Stimulated activated CD4-positive, alpha-beta T cell treated with anti-CD3 and anti-CD28 coated beads, TNF-alpha, amount 100 ng/mL, for 24 hours (primary cell): Measurements from ENCODE around the gene SLC52A3.

Experiments
- DNase-seq, 3 experiments: peaks; one replicate each; pipeline ENCODE4 v3.0.0-alpha.2; 2020; ENCODE audit warnings: low read depth in 3 of 3

SLC52A3 gene

GRCh38 chr20:766906-767305 lies 1.4 kb downstream of the SLC52A3 start:
- no peak for DNase-seq

DNA sequence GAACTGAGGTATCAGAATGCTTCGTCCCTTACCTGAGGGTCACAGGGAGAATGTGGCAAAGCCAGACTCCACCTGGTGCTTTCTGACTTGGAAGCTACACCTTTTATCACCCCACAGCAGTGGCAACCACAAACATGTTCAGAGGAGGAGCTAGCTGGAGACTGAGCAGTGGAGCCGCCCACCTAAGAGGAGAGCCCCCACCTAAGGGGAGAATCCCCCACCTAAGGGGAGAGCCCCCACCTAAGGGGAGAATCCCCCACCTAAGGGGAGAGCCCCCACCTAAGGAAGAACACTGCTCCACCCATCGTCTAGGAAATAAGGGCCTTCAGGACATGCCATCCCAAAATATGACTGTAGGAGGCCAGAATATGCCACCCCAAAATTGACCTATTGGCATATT lies 4.0 kb downstream of the SLC52A3 start:
- DNase-seq: no peak

DNA sequence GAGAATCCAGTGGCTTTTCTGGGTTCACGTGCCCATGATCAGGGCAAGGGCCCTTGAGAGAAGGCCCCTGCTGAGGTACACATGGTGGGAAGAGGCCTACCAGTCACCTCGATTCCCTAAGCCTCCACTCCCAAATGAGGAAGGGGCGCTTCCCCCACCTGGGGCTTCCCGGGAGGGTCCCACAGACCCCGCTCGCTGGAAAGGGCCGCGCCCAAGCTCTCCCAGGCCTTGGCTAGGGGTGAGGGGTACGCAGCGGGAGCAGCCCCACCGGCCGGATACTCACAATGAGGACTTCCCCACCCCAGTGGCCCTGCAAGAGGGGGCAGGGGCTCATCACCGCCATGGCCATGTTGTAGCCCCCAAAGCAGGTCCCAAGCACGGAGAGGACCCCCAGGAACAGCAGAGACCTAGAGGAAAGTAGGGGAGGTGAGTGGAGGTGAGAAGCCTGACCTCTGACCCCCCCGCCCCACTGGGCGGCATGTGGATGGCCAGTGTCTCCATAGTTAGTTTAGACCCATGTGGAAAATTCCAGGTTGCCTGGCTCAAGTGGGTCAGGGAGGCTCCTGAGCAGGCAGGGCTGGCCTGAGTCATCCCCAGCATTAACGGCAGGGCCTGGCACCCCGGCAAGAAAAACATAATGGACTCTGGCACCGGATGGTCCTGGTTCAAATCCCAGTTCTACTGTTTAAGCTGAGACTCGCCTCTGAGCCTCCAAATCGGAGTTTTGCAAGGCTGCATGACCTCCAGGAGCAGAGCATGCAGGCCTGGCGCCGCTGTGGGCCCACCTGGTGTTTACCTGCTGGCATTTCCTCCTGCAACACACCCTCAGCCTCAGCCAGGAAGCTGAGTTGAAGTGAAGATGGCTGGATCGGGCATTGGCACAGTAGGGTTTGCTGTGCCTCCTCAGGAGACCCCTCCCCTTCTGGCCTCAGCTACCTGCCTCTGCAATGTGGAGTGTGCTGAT lies 6.6 kb downstream of the SLC52A3 start:
- DNase-seq: no peak

- peak in 2 of 3 experiments; percentile 11 to 29 for DNase-seq
Measured at GRCh38 chr20:760751-761417, 7.4 kb downstream of the SLC52A3 start.

- DNase-seq: no peak
Measured at GRCh38 chr20:757506-757905, 10.8 kb downstream of the SLC52A3 start.

DNA sequence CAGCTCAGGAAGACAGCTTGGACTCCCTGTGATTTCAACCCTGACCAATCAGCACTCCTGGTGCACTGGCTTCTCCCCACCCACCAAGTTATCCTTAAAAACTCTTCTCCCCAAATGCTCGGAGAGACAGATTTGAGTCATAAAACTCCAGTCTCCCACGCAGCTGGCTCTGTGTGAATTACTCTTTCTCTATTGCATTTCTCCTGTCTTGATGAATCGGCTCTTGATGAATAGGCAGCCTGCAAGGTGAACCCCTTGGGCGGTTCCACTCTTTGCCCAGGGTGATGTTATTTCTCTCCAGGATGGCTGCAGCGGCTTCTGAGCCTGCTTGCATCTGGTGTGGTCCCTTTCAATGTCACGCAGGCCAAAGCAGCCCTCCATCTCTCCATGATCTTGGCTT lies 12.4 kb downstream of the SLC52A3 start:
- no peak for DNase-seq

DNA sequence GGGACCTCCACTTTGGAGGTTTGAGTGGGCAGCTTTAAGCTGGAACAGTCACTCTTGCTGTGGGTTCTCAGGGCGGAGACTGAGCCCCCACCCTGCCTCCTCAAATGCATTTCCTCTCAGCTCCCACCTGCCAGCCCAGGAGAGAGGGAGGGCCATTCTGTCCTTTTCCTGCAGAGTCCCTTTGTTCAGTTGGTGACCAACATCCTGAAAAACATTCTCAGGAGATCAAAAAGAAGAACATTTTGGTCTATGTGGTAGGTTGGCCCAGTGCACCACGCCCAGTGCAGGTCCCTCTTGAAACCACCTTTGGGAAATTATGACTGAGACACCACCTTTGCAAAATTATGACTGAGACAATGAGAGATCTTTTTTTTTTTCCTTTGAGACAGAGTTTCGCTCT lies 13.4 kb downstream of the SLC52A3 start:
- DNase-seq: no peak

DNA sequence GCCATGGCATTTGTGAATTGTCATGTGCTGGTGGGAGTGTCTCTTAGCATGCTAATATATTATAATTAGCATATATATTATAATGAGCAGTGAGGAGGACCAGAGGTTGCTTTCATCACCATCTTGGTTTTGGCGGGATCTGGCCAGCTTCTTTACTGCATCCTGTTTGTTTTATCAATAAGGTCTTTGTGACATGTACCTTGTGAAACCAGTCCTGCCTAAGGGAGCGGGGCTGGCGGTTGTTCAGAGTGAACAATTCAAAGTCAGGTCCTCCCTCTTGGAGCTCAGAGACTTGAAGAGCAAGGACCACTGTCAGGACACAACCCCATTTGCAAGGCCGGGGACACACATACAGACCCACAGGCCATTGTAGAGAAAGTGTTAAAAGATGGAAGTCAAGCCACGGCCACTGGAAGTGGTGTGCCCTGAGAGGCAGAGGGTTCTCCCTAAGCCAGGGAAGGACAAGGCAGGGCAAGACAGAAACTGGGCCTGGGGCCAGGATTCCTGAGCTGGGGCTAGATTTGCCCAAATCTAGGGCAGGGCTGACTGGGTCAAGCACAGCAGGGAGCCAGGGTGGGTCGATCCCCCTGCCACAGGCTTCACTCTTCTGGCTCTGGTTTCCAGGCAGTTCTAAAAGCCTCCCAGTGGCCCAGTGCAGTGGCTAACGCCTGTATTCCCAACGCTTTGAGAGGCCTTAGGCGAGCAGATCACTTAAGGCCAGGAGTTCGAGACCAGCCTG lies 14.2 kb downstream of the SLC52A3 start:
- DNase-seq: no peak

- no peak for DNase-seq
Measured at GRCh38 chr20:753136-753535, 15.2 kb downstream of the SLC52A3 start.

DNA sequence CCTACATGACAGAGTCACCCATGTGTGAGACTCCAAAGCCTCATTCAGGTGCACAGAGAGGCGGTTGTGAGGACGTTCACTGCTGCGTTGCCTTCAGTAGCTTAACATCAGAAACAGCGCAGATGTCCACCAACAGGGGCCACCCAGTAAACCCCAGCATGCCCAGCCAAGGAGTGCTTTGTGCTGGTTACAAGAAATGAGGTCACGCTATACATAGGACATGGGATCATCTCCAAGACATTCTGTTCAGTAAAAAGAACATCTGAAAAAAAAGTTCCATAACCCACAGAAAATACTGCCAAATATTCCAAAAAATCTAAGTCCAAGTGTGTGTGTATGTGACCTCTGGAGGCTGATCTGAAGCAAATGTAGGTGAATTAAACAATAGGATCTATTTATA lies 16.0 kb downstream of the SLC52A3 start:
- DNase-seq: no peak

GRCh38 chr20:751761-752160 lies 16.5 kb downstream of the SLC52A3 start:
- DNase-seq: no peak

DNA sequence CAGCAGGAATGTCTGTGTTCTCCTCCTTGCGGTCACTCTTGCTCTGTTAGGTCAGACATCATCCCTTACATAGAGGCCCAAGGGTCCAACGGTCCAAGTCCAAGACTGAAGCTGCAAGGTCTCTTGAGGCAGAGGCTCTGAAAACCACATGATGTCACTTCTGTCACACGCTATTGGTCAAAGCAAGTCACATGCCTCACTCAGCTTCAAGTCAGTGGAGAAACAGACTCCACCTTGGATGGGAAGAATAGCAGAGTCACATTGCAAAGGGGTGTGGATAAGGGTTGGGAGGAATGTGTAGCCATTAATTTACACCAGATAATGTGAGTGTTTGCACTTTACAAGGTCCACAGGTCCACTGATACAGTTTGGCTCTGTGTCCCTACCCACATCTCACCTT lies 17.5 kb downstream of the SLC52A3 start:
- DNase-seq: no peak

DNA sequence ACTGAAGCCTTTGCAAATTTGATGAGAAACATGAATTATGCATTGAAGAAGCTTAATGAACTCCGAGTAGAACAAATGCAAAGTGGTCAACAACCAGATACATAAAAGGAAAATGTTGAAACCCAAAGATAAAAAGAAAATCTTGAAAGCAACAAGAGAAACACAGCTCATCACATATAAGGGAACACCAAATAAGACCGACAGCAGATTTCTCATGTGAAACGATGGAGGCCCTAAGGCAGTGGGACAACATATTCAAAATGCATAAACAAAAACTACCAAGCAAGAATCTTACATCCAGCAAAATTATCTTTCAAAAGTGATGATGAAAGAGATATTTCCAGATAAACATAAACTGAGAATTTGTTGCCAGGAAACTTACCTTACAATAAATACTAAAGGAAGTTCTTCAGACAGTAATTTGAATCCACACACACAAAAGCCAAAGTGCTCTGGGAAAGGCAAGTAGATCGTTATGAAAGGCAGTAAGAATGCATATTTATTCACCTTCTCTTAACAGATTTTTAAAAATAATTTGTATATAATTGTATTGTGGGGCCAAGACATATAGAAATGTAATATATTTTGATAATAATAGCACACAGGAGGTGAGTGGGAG lies 22.5 kb downstream of the SLC52A3 start:
- no peak for DNase-seq

DNA sequence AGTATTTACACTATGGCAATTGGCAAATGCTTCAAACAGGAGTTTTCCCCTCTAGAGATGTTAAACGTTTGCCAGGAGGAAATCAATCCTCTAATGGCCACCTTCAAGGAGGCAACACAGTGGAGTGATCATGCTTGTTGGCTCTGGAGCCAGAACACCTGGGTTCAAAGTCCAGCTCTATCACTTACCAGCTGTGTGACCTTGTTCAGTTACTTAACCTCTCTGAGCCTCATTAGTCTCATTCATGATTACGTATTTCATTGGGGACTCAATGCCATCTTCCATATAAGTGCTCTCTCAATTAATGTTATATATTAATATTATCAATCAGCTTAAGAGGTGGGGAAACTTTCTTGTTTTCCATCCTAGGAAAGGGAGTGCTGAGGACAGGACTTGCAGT lies 26.1 kb downstream of the SLC52A3 start:
- no peak for DNase-seq

DNA sequence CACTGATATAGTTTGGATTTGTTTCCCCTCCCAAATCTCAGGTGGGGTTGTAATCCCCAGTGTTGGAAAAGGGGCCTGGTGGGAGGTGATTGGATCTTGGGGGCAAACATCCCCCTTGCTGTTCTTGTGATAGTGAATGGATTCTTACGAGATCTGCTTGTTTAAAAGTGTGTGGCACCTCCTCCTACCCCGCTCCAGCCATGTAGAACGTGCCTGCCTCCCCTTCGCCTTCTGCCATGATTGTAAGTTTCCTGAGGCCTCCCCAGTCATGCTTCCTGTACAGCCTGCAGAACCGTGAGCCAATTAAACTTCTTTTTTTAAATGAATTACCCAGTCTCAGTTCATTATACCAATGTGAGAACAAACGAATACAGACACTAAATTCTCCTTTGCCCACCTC lies 26.7 kb downstream of the SLC52A3 start:
- DNase-seq: no peak

- DNase-seq: no peak
Measured at GRCh38 chr20:740162-740561, 28.1 kb downstream of the SLC52A3 start.

GRCh38 chr20:739736-740135 lies 28.6 kb downstream of the SLC52A3 start:
- DNase-seq: no peak

- DNase-seq: no peak
Measured at GRCh38 chr20:733861-734260, 34.4 kb downstream of the SLC52A3 start.

- DNase-seq: no peak
Measured at GRCh38 chr20:732727-733126, 35.6 kb downstream of the SLC52A3 start.

- DNase-seq: no peak
Measured at GRCh38 chr20:731891-732560, 36.3 kb downstream of the SLC52A3 start.

GRCh38 chr20:730005-730404 lies 38.3 kb downstream of the SLC52A3 start:
- DNase-seq: no peak
